ENCODE results near the gene COL5A1. TPM values are rescaled to one million over a fixed set of nuclear protein-coding genes. Genes with fewer than 3 reads are reported as not detected.

Gene COL5A1
- total RNA-seq, 4 donors from 2014 or later, result 1.6 to 2.8 (median 2.3) TPM

DNA sequence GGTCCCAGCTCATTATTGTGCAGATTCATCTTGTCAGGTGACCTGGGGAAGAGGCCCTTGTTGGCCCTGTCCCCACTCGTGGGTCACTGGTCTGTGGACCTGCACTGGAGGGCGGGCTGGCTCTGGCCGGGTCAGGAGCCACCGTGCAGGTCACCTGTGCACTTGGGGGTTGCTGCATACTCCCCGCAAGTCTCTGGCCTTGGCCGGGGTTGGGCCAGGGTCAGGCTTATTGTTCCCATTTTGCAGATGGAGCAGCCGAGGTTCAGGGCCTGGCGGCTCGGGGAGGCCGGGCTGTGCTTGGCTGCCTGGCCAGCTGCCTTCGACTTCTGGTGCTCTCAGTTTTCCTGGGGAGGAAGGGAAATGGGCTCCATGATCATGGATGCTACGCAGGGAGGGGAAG lies 130.7 kb downstream of the COL5A1 start:
- DNase-seq (no peak), ATAC-seq (no peak)
- Histone ChIP-seq H3K9me3 (no peaks in the 10 kb centered on the region), H3K27ac (no peak overlapping the region), H3K4me3 (no peak overlapping the region), H3K4me1 (no peaks in the 10 kb centered on the region), H3K36me3 (no peaks in the 10 kb centered on the region), H3K27me3 (no peaks in the 10 kb centered on the region)
- intact Hi-C loops (cut with DNase I; ENCODE audit: low total_unique reads), result no loop called here
- in situ Hi-C loops (cut with MboI; ENCODE audit: low sequenced_read_pairs in 4 of 4), result no loop called here
- no peak for TF ChIP-seq POLR2A (IDR thresholded peaks at IDR 0.05)
- TF ChIP-seq, protein P1, sequence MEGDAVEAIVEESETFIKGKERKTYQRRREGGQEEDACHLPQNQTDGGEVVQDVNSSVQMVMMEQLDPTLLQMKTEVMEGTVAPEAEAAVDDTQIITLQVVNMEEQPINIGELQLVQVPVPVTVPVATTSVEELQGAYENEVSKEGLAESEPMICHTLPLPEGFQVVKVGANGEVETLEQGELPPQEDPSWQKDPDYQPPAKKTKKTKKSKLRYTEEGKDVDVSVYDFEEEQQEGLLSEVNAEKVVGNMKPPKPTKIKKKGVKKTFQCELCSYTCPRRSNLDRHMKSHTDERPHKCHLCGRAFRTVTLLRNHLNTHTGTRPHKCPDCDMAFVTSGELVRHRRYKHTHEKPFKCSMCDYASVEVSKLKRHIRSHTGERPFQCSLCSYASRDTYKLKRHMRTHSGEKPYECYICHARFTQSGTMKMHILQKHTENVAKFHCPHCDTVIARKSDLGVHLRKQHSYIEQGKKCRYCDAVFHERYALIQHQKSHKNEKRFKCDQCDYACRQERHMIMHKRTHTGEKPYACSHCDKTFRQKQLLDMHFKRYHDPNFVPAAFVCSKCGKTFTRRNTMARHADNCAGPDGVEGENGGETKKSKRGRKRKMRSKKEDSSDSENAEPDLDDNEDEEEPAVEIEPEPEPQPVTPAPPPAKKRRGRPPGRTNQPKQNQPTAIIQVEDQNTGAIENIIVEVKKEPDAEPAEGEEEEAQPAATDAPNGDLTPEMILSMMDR (IDR thresholded peaks at IDR 0.05 in 4 of 5, conservative IDR thresholded peaks at IDR 0.05 in 1 of 5), result no peak

- intact Hi-C loops (cut with DNase I; ENCODE audit: low total_unique reads) (no loop called here), in situ Hi-C loops (cut with MboI; ENCODE audit: low sequenced_read_pairs in 4 of 4) (no loop called here)
- Histone ChIP-seq H3K9me3 (no peaks in the 10 kb centered on the region), H3K27ac (no peak overlapping the region), H3K27me3 (no peaks in the 10 kb centered on the region), H3K36me3 (no peaks in the 10 kb centered on the region), H3K4me3 (no peak overlapping the region), H3K4me1 (no peaks in the 10 kb centered on the region)
- TF ChIP-seq, protein P1 (IDR thresholded peaks at IDR 0.05 in 4 of 5, conservative IDR thresholded peaks at IDR 0.05 in 1 of 5), result no peak
- DNase-seq (no peak), ATAC-seq (no peak)
Measured at GRCh38 chr9:134773842-134774241, 132.2 kb downstream of the COL5A1 start.

DNA sequence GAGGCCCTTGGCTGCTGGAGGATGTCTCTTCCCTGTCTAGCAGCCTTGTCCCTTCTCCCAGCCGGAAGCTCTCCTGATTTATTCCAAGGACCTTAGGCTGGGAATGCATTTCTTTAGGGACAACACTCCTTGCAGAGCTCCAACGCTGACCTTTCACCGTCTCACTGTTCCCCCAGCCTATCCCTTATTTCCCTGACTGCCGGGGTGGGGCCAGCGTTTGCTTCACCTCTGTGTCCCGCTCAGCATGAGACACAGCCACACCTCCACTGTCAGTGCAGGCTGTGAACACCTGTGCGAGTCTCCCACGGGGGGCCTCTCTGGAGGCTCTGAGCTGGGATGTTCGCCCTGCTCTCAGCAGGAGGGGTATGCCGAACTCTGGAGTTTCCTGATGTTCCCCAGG lies 132.8 kb downstream of the COL5A1 start:
- intact Hi-C loops (cut with DNase I; ENCODE audit: low total_unique reads), result no loop called here
- Histone ChIP-seq H3K4me3 (no peak overlapping the region), H3K27ac (no peak overlapping the region), H3K27me3 (no peaks in the 10 kb centered on the region), H3K9me3 (no peaks in the 10 kb centered on the region), H3K36me3 (no peaks in the 10 kb centered on the region), H3K4me1 (no peaks in the 10 kb centered on the region)
- DNase-seq (no peak), ATAC-seq (no peak)
- in situ Hi-C loops (cut with MboI; ENCODE audit: low sequenced_read_pairs in 4 of 4), result no loop called here
- TF ChIP-seq, protein P1 (IDR thresholded peaks at IDR 0.05 in 4 of 5, conservative IDR thresholded peaks at IDR 0.05 in 1 of 5), result no peak
- no peak for TF ChIP-seq POLR2A (IDR thresholded peaks at IDR 0.05)

DNA sequence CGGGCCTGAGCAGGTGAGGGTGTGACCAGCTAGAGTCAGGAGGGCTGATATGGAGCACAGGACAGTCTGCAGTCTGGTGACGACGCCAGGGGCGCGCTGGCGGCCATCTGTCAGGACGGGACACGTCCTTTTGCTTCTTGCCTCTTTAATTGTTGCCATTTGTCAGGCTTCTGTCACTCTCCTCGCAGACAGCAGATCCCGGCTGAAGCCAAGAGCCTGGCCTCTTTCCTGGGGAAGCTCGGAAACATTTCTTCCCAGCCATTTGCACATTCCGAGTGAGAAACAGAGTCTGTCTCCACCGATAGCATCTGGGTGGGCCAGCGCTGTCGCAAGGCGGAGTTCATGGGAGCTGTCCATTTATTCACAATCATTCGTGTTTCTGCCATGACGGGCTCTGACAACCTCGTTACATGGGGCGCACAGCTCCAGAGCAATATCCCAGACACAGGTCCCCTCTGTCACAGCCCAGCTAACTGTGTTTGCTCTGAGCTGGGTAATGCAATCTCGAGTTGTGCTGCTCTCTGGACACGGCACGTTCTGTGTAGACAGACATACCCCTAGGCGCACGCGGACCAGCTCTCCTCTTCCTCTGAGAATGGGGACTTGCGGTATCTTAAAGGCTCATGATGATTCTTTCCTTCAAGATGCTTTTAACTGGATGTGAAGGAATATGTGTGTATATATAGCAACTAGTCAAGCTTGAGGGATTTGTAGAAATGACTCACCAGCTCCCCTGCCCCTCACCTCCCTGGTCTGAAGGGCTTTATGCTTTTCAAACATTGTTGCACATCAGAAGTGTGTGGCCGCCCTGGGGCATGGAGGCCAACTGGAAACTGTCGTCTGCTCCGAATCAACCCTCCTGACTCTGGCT lies 133.7 kb downstream of the COL5A1 start:
- Histone ChIP-seq H3K4me1 (no peaks in the 10 kb centered on the region), H3K27ac (no peak overlapping the region), H3K4me3 (no peak overlapping the region), H3K27me3 (no peaks in the 10 kb centered on the region), H3K9me3 (no peaks in the 10 kb centered on the region), H3K36me3 (no peaks in the 10 kb centered on the region)
- DNase-seq, result no peak
- in situ Hi-C loops (cut with MboI; ENCODE audit: low sequenced_read_pairs in 4 of 4), result no loop called here
- TF ChIP-seq POLR2A (IDR thresholded peaks at IDR 0.05), result no peak
- TF ChIP-seq, protein P1 (IDR thresholded peaks at IDR 0.05 in 4 of 5, conservative IDR thresholded peaks at IDR 0.05 in 1 of 5), result no peak
- ATAC-seq, result no peak
- intact Hi-C loops (cut with DNase I; ENCODE audit: low total_unique reads), result no loop called here
